Fibroblast of lung (primary cell): ENCODE results near the gene SPON1. TPM values are rescaled to one million over a fixed set of nuclear protein-coding genes. Genes with fewer than 3 reads are reported as not detected.

Source experiments
- DNase-seq, 2 donors: peaks; one replicate each; pipeline versions ENCODE4 v3.0.0 to v3.0.0-alpha.2; 2010; ENCODE audit warnings: low read depth in 2 of 2
- H2AFZ ChIP-seq: 2 replicates; pipeline ENCODE4 v1.5.1; 2012; ENCODE audit warnings: low read length, control low read depth, inconsistent platforms
- H3K27ac ChIP-seq: 2 replicates; pipeline ENCODE4 v1.5.1; 2011; ENCODE audit warnings: low read length, control low read depth; ENCODE audit not compliant: insufficient read depth
- H3K27me3 ChIP-seq: 2 replicates; pipeline ENCODE4 v1.5.1; 2011; ENCODE audit warnings: mild to moderate bottlenecking, low read length; ENCODE audit not compliant: control insufficient read depth, insufficient read depth
- H3K36me3 ChIP-seq: 2 replicates; pipeline ENCODE4 v1.5.1; 2011; ENCODE audit warnings: low read length; ENCODE audit not compliant: control insufficient read depth, insufficient read depth
- H3K4me1 ChIP-seq: 2 replicates; pipeline ENCODE4 v1.5.1; 2011; ENCODE audit warnings: low read length; ENCODE audit not compliant: control insufficient read depth, insufficient read depth; ENCODE audit errors: extremely low read depth
- H3K4me2 ChIP-seq: 2 replicates; pipeline ENCODE4 v1.5.1; 2011; ENCODE audit warnings: low read length, control low read depth; ENCODE audit not compliant: insufficient read depth; ENCODE audit errors: extremely low read depth
- H3K4me3 ChIP-seq, 4 experiments: fragments of 200-600 bp in 1 of 4; sonication (generic) in 1 of 4; replicated peaks in 1 of 4; 2 replicates each; pipeline ENCODE4 v1.5.1; 2011 to 2016; ENCODE audit warnings: low read length in 4 of 4, low read depth in 3 of 4, mild to moderate bottlenecking in 3 of 4, control low read depth in 2 of 4, inconsistent platforms in 1 of 4, mixed read lengths in 1 of 4; ENCODE audit not compliant: insufficient read depth in 1 of 4; ENCODE audit errors: control extremely low read depth in 1 of 4
- H3K79me2 ChIP-seq: 2 replicates; pipeline ENCODE4 v1.5.1; 2012; ENCODE audit warnings: mild to moderate bottlenecking, low read length, inconsistent platforms; ENCODE audit not compliant: control insufficient read depth, insufficient read depth
- H3K9ac ChIP-seq: 2 replicates; pipeline ENCODE4 v1.5.1; 2011; ENCODE audit warnings: mild to moderate bottlenecking, low read length, control low read depth; ENCODE audit not compliant: insufficient read depth
- H3K9me3 ChIP-seq: 2 replicates; pipeline ENCODE4 v1.5.1; 2012; ENCODE audit warnings: low read depth, low read length; ENCODE audit not compliant: control insufficient read depth, insufficient read depth
- H4K20me1 ChIP-seq: 2 replicates; pipeline ENCODE4 v1.5.1; 2011; ENCODE audit warnings: low read length; ENCODE audit not compliant: control insufficient read depth, insufficient read depth; ENCODE audit errors: extremely low read depth
- CTCF ChIP-seq, 2 donors: IDR thresholded peaks in 1 of 2; conservative IDR thresholded peaks in 1 of 2; 1 replicate in 1 of 2; 2 replicates in 1 of 2; pipeline ENCODE4 v1.5.1; 2011 to 2012; ENCODE audit warnings: low read length in 2 of 2, control low read depth in 1 of 2, inconsistent platforms in 1 of 2, low read depth in 1 of 2, mild to moderate bottlenecking in 1 of 2
- EZH2 ChIP-seq: IDR thresholded peaks from 2 replicates; pipeline ENCODE4 v1.5.1; 2012; ENCODE audit warnings: low read length, control low read depth, mild to moderate bottlenecking; ENCODE audit errors: missing control alignments
- polyA plus RNA-seq, 2 donors: library from polyadenylated mRNA; depleted of rRNA in 1 of 2; stranded (reverse) in 1 of 2; unstranded in 1 of 2; fragments of >200 nt; gene quantifications; 2 replicates each; pipeline ENCODE4 v1.2.1, GENCODE V29; 2011 to 2012; ENCODE audit warnings: missing spikeins in 1 of 2
- total RNA-seq: library from RNA; depleted of rRNA; stranded (reverse); fragments of >200 nt; gene quantifications from 2 replicates; pipeline ENCODE4 v1.2.1, GENCODE V29; 2014

SPON1 gene
- total and polyA plus RNA-seq, 2 donors (not counting 1 experiment from before 2014, with no cell fraction given) = 0.45 to 3.5 TPM

- Histone ChIP-seq H3K9ac (no peak overlapping the region), H3K27me3 (peaks cover 43% of the 10 kb centered on the region), H3K4me3 (no peak overlapping the region), H2AFZ (no peak overlapping the region), H3K36me3 (no peaks in the 10 kb centered on the region), H3K4me1 (peaks cover 3% of the 10 kb centered on the region), H3K4me2 (no peak overlapping the region), H4K20me1 (no peaks in the 10 kb centered on the region), H3K9me3 (no peaks in the 10 kb centered on the region), H3K79me2 (no peaks in the 10 kb centered on the region), H3K27ac (no peak overlapping the region)
- no peak for TF ChIP-seq EZH2
- no peak for TF ChIP-seq CTCF (conservative IDR thresholded peaks at IDR 0.05 in 1 of 2, IDR thresholded peaks at IDR 0.05 in 1 of 2; ENCODE audit: low read depth in 1 of 2, low read length in 2 of 2)
- no peak for DNase-seq
These were observed 3.5 kb downstream of the SPON1 start for GRCh38 chr11:13966013-13966412.

- Histone ChIP-seq H3K79me2 (no peaks in the 10 kb centered on the region), H3K36me3 (no peaks in the 10 kb centered on the region), H3K27me3 (peaks cover 38% of the 10 kb centered on the region), H3K9me3 (no peaks in the 10 kb centered on the region), H3K9ac (no peak overlapping the region), H3K4me1 (peaks cover 3% of the 10 kb centered on the region), H3K4me2 (no peak overlapping the region), H4K20me1 (no peaks in the 10 kb centered on the region), H2AFZ (no peak overlapping the region), H3K27ac (no peak overlapping the region), H3K4me3 (no peak overlapping the region)
- TF ChIP-seq CTCF (conservative IDR thresholded peaks at IDR 0.05 in 1 of 2, IDR thresholded peaks at IDR 0.05 in 1 of 2; ENCODE audit: low read depth in 1 of 2, low read length in 2 of 2) = no peak
- TF ChIP-seq EZH2 = no peak
- no peak for DNase-seq
These were observed 4.0 kb downstream of the SPON1 start for GRCh38 chr11:13966486-13966885.

- no peak overlapping the region for H3K4me2 ChIP-seq
- no peak overlapping the region for H2AFZ ChIP-seq
- no peak for TF ChIP-seq EZH2
- peak; percentile 25 to 53 for TF ChIP-seq CTCF (conservative IDR thresholded peaks at IDR 0.05 in 1 of 2, IDR thresholded peaks at IDR 0.05 in 1 of 2; ENCODE audit: low read depth in 1 of 2, low read length in 2 of 2)
- no peak overlapping the region for H3K27ac ChIP-seq
- H3K79me2 ChIP-seq = no peaks in the 10 kb centered on the region
- H3K9ac ChIP-seq = no peak overlapping the region
- H4K20me1 ChIP-seq = no peaks in the 10 kb centered on the region
- H3K4me3 ChIP-seq = no peak overlapping the region
- no peaks in the 10 kb centered on the region for H3K9me3 ChIP-seq
- H3K36me3 ChIP-seq = no peaks in the 10 kb centered on the region
- H3K27me3 ChIP-seq = no peaks in the 10 kb centered on the region
- H3K4me1 ChIP-seq = no peaks in the 10 kb centered on the region
- peak in 1 of 2 donors; percentile 68 for DNase-seq
These were observed 8.5 kb downstream of the SPON1 start for GRCh38 chr11:13970986-13971385.
